ENCODE results near the gene PSAT1.
A peak's percentile ranks its signal among the peaks of the same experiment; 100 is the strongest.

Gene PSAT1

GRCh38 chr9:78320030-78320693 lies 23.2 kb downstream of the PSAT1 start:
- no peak for DNase-seq

- DNase-seq = no peak
Measured at GRCh38 chr9:78320875-78321496, 24.1 kb downstream of the PSAT1 start.

GRCh38 chr9:78321505-78321904 lies 24.6 kb downstream of the PSAT1 start:
- DNase-seq = no peak

GRCh38 chr9:78324068-78324650 lies 27.2 kb downstream of the PSAT1 start:
- DNase-seq = no peak

GRCh38 chr9:78324682-78325081 lies 27.8 kb downstream of the PSAT1 start:
- DNase-seq = no peak

GRCh38 chr9:78325343-78325742 lies 28.4 kb downstream of the PSAT1 start:
- no peak for DNase-seq

- DNase-seq = no peak
Measured at GRCh38 chr9:78325846-78326360, 29.0 kb downstream of the PSAT1 start.

- no peak for DNase-seq
Measured at GRCh38 chr9:78326564-78326963, 29.6 kb downstream of the PSAT1 start.

GRCh38 chr9:78332381-78332780 lies 35.5 kb downstream of the PSAT1 start:
- DNase-seq = no peak

- no peak for DNase-seq
Measured at GRCh38 chr9:78348848-78349247, 51.9 kb downstream of the PSAT1 start.

GRCh38 chr9:78351816-78352215 lies 54.9 kb downstream of the PSAT1 start:
- no peak for DNase-seq

GRCh38 chr9:78354324-78354973 lies 57.5 kb downstream of the PSAT1 start:
- no peak for DNase-seq

- no peak for DNase-seq
Measured at GRCh38 chr9:78354989-78355388, 58.1 kb downstream of the PSAT1 start.

GRCh38 chr9:78356634-78357033 lies 59.7 kb downstream of the PSAT1 start:
- DNase-seq = no peak

GRCh38 chr9:78357165-78357873 lies 60.4 kb downstream of the PSAT1 start:
- no peak for DNase-seq

- DNase-seq = no peak
Measured at GRCh38 chr9:78358329-78359051, 61.6 kb downstream of the PSAT1 start.

- DNase-seq = no peak
Measured at GRCh38 chr9:78363221-78363620, 66.3 kb downstream of the PSAT1 start.

GRCh38 chr9:78365748-78366697 lies 69.1 kb downstream of the PSAT1 start:
- DNase-seq = no peak

GRCh38 chr9:78366827-78367226 lies 69.9 kb downstream of the PSAT1 start:
- DNase-seq = no peak

GRCh38 chr9:78368236-78368635 lies 71.3 kb downstream of the PSAT1 start:
- DNase-seq = no peak

GRCh38 chr9:78369639-78370219 lies 72.8 kb downstream of the PSAT1 start:
- DNase-seq = peak; percentile 56

Data from stimulated activated CD4-positive, alpha-beta T cell treated with anti-CD3 and anti-CD28 coated beads, Interleukin-4, amount 100 ng/mL, for 1 hour (primary cell).